ENCODE data around the gene PITPNM3.
A peak's percentile ranks its signal among the peaks of the same experiment; 100 is the strongest.

The PITPNM3 gene

DNA sequence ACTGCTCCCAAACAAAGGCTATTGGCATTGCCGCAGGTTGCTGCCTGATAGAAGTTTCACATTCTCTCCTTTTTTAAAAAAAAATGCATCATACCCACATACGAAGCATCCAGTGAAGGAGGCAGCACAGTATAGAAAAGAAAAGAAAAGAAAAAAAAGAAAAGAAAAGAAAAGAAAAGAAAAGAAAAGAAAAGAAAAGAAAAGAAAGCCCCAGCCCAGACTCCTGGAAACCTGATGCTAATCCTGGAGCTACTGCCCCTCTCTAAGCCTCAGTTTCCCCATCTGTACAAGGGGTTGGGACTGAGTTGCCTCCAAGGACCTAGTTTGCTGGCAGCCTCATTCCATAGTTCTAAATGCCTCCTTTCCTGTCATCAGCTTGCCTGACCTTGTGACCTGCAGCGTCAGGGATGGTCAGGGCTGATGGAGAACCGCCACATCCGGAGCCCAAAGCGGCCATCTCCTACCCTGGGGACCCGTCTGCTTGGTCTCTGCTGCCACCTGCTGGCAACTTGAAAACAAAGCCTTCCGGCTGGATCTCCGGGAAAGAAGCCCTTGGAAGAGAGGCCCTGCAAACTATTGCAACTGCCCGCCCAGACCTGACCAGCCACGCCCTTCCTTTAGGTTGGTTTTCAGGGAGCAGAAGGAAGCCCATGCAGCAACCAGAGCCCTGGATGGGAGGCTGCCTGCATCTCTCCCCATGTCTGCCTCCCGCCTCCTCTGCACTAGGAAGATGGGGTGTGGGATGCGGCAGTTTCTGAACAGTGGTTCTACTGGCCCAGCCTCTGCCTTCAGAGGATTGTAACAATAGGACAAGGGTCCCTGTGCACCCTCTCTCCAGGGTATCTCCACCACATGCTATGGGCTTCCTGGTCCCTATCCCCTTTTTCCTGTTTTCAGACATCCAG, 134.4 kb downstream of the PITPNM3 start:
- peak; percentile 29 to 54 for DNase-seq (ENCODE audit: extremely low read depth in 1 of 2, low read depth in 1 of 2)

DNA sequence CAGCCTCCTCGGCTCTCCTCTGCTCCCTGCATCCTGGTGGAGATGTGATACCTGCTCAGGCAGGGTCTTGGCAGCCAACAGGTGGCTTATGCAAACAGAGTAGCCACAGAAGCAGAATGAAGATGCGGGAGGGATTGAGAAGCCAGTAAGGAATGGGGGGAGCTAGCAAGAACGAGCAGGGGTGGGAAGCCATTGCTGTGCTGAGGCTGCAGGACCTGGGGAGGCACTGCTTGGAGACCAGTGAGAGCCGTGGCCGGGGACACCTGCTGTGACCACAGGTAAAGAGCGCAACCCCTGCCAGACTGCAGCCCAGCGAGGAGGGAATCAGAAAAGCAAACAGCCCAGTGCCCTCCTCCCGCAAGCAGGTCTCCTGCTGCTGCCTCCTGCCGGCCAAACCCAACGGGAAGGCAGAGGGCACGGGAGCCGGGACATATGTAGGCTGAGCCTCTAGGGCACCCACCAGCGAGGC, 136.1 kb downstream of the PITPNM3 start:
- no peak for DNase-seq (ENCODE audit: extremely low read depth in 1 of 2, low read depth in 1 of 2)

DNA sequence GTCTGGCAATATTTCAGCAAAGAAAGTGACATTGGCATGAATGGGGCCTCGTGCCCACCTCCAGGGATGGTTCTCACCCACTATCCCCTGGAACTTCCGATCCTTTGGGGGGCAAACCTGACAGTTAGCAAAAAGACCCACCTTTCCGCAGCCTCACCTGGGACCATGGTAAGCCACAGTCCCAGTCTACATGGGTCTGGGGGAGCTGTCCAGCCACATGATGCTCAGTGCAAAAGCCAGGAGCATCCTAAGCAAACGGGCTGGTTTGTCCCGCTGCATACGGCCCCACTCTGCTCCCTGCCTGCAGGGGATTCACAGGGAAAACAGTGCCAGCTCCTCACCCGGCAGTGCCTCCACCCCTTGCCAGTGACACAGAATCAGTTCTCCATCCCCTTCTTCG, 140.7 kb downstream of the PITPNM3 start:
- DNase-seq (ENCODE audit: extremely low read depth in 1 of 2, low read depth in 1 of 2) = no peak

DNA sequence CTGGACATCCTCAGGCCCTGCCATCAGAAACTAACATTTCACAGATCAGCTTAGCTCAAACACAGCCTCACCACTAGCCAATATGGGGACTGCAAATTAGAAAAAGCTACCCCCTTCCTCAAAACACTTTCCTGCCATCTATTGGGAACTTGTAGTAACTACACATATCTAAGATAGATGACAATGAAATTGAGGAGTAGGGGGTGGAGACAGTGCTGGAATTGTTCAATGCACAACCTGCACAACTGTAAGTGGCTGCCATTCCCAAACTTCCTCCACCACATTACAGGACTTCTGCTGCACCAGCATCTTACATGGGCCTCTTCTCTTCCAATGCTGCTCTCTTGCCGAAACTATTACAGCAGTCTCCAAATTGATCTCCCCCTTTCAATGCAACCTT, 143.3 kb downstream of the PITPNM3 start:
- DNase-seq (ENCODE audit: extremely low read depth in 1 of 2, low read depth in 1 of 2) = no peak

DNA sequence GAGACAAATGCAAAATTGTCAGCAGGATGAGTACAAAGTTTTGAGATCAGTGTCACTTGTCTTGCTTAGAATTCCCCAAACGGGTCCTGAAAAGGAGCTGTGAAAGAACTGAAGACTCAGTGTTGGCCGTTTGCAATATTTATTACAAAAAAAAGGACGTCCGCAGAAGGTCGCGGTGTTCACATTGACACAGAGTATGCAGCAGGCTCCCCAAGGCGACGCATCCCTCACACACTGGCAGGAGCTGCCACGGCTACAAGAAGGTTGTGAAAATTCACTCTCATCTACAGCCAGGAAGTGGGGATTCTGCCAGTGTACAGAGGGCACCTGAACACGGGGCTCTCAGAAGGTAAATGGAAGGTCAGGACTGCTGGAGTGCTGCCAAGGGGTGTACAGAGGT, 147.6 kb downstream of the PITPNM3 start:
- no peak for DNase-seq (ENCODE audit: extremely low read depth in 1 of 2, low read depth in 1 of 2)

DNA sequence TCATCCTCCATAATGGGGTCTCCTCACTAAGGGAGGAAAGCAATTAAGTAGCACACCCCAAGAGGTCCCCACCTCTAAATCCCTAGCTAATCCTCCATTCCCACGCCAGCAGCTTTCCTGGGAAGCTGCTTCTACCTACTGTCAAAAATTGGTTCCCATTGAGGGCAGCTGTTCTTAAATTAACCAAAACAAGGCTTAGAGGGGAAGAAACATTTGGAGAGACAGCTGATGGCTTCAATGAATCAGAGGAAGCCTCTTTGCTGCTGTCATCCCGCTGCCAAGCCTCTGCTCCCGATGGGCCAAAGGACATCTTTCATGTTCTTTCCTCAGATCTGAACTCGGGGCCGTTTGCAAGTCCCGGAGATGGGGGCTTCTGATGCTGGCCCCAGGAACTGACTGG, 148.1 kb downstream of the PITPNM3 start:
- DNase-seq (ENCODE audit: extremely low read depth in 1 of 2, low read depth in 1 of 2) = no peak

DNA sequence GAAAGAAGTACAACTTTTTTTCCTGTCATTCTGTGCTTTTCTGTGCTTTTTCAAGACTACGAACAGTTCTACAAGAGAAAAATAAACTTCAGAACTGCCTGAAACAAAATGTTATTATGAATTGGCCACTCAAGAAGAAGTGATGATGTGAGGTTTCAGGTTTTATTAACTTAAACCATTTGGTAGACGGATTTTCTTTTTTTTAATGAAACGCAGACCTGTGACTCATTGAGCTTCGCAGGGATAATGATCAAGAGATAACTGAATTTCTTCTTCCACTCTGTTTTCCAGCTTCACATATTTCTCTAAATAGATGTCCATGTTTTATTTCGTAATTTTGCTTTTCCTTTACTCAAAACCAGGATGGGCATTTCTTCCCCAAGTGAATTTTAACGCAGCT, 154.1 kb downstream of the PITPNM3 start:
- no peak for DNase-seq (ENCODE audit: extremely low read depth in 1 of 2, low read depth in 1 of 2)
